ENCODE data around the gene SLC2A2. TPM values are rescaled to one million over a fixed set of nuclear protein-coding genes. Genes with fewer than 3 reads are reported as not detected.

The SLC2A2 gene
- total RNA-seq, 1 experiment from 2014 or later, result not detected

Other genes starting within 250 kb of the SLC2A2 start
- 241 and 277 TPM in 2 replicates for gene RPL22L1, start 156.5 kb downstream of the SLC2A2 start, total RNA-seq (2014; rRNA removed; shearing (Covaris generic))
- 16.7 and 18.5 TPM in 2 replicates for gene EIF5A2, start 118.1 kb downstream of the SLC2A2 start, total RNA-seq (2014; rRNA removed; shearing (Covaris generic))

Measured in RPMI7951 (cell line).